Measurements from ENCODE around the gene SMU1. TPM values are rescaled to one million over a fixed set of nuclear protein-coding genes. Genes with fewer than 3 reads are reported as not detected.

Gene SMU1
- total and polyA plus RNA-seq, 2 of the 13 experiments (the other 11 are each of a cell fraction or from before 2014, with no cell fraction given), result 12.9 to 36.6 TPM

DNA sequence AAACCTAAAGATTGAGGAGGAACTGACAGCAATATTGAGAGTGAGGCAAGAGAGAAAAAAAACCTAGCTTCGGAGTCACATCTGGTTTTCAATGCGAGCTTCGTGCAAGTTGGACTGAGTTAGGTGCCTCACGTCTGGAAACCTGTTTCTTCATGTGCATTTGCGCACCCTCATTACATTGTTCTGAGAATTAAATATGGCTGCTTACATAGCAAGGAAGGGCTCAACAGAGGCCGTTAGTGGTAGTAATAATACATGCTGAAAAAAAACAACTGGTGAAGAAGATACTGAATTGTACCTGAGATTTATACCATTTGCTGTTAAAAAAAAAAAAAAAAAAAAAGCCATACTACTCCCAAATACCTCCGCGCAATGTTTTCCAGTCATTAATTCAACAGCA, 32.8 kb downstream of the SMU1 start:
- 96% methylated on average over 8 of the region's 8 CpGs for WGBS (ENCODE audit: low lambda C conversion rate)
- Histone ChIP-seq H4K20me1 (ENCODE audit: insufficient read depth, low read length) (0 out of 2 replicates have a peak, but pooled peaks cover 1% of the 10 kb centered on the region), H3K4me2 (ENCODE audit: low read depth, low read length) (no peak overlapping the region), H3K9me3 (ENCODE audit: low read length) (no peaks in the 10 kb centered on the region), H3K36me3 (replicated peaks in 1 of 2; ENCODE audit: control insufficient read depth in 1 of 2, insufficient read depth in 2 of 2, low read length in 2 of 2) (peaks cover 2 to 21% of the 10 kb centered on the region in 2 experiments), H3K9ac (ENCODE audit: insufficient read depth, low read depth, low read length) (no peak overlapping the region), H2AFZ (ENCODE audit: low read length) (no peak overlapping the region), H3K27me3 (ENCODE audit: control insufficient read depth in 1 of 2, insufficient read depth in 2 of 2, low read length in 2 of 2) (no peaks in the 10 kb centered on the region), H3K4me1 (ENCODE audit: insufficient read depth, low read length) (peaks cover 48% of the 10 kb centered on the region), H3K79me2 (ENCODE audit: insufficient read depth, low read length) (no peaks in the 10 kb centered on the region), H3K4me3 (replicated peaks in 1 of 3; ENCODE audit: insufficient read depth in 1 of 3, low read depth in 2 of 3, low read length in 3 of 3) (0 out of 6 replicates have a peak overlapping the region, but pooled peaks of 1 of the 3 experiments have one; percentile 12), H3K27ac (ENCODE audit: extremely low read length, insufficient read depth, low read length) (no peak overlapping the region)
- POLR2A ChIA-PET, result interaction anchor here (1.2 to 5.0 kb wide), 2 partner anchors 15 to 19 kb away, joined by 3 to 25 read pairs; partner anchors contain the start of gene DNAJA1
- ATAC-seq, result no peak
- BruUV-seq (replicated peaks), result no TSS peak
- intact Hi-C loops (cut with micrococcal nuclease; ENCODE audit: unreplicated experiment), result no loop called here
- no peak for FAIRE-seq
- no peak for TF ChIP-seq ELK4 (CRISPR knock-in tag; IDR thresholded peaks at IDR 0.05; ENCODE audit: borderline replicate concordance)
- DNase-seq (ENCODE audit: low spot score), result no peak
- in situ Hi-C loops (cut with HindIII; ENCODE audit: extremely low pct_ligation_motif_present, low pct_unique_long_range_greater_than_20kb), result no loop called here
- CTCF ChIA-PET (ENCODE audit: low intra/inter-chr PET ratio, low total read pairs), result no interaction called here

GRCh38 chr9:33042473-33042872, 34.0 kb downstream of the SMU1 start:
- intact Hi-C loops (cut with micrococcal nuclease; ENCODE audit: unreplicated experiment) (no loop called here), in situ Hi-C loops (cut with HindIII; ENCODE audit: extremely low pct_ligation_motif_present, low pct_unique_long_range_greater_than_20kb) (no loop called here)
- WGBS (ENCODE audit: low lambda C conversion rate), result 69% methylated on average over 8 of the region's 8 CpGs
- no peak for FAIRE-seq
- peaks cover 7 to 31% of the 10 kb centered on the region in 2 experiments for H3K36me3 ChIP-seq (replicated peaks in 1 of 2; ENCODE audit: control insufficient read depth in 1 of 2, insufficient read depth in 2 of 2, low read length in 2 of 2)
- no peak overlapping the region for H2AFZ ChIP-seq (ENCODE audit: low read length)
- ATAC-seq, result peak; percentile 41
- peaks cover 7% of the 10 kb centered on the region; the same call in 1 of the 2 replicates for H4K20me1 ChIP-seq (ENCODE audit: insufficient read depth, low read length)
- no peaks in the 10 kb centered on the region for H3K9me3 ChIP-seq (ENCODE audit: low read length)
- H3K4me1 ChIP-seq (ENCODE audit: insufficient read depth, low read length), result peaks cover 36% of the 10 kb centered on the region
- H3K9ac ChIP-seq (ENCODE audit: insufficient read depth, low read depth, low read length), result no peak overlapping the region
- no peak overlapping the region for H3K4me2 ChIP-seq (ENCODE audit: low read depth, low read length)
- H3K4me3 ChIP-seq (replicated peaks in 1 of 3; ENCODE audit: insufficient read depth in 1 of 3, low read depth in 2 of 3, low read length in 3 of 3), result no peak overlapping the region
- no TSS peak for BruUV-seq (replicated peaks)
- no peaks in the 10 kb centered on the region for H3K79me2 ChIP-seq (ENCODE audit: insufficient read depth, low read length)
- H3K27ac ChIP-seq (ENCODE audit: extremely low read length, insufficient read depth, low read length), result peak overlapping the region; percentile 0
- ChIA-PET CTCF (ENCODE audit: low intra/inter-chr PET ratio, low total read pairs) (no interaction called here), POLR2A (interaction anchor here (5.0 kb wide), 1 partner anchor 17 kb away, joined by 25 read pairs; the partner anchor contains the start of gene DNAJA1)
- no peak for DNase-seq (ENCODE audit: low spot score)
- H3K27me3 ChIP-seq (ENCODE audit: control insufficient read depth in 1 of 2, insufficient read depth in 2 of 2, low read length in 2 of 2), result no peaks in the 10 kb centered on the region
- TF ChIP-seq ZNF142 (CRISPR knock-in tag; IDR thresholded peaks at IDR 0.05) (0 out of 2 replicates have a peak, but pooled peaks have one; percentile 18), ZNF609 (CRISPR knock-in tag; IDR thresholded peaks at IDR 0.05; ENCODE audit: borderline replicate concordance) (no peak)
